ENCODE measurements around the gene TSPAN7.

Gene TSPAN7

DNA sequence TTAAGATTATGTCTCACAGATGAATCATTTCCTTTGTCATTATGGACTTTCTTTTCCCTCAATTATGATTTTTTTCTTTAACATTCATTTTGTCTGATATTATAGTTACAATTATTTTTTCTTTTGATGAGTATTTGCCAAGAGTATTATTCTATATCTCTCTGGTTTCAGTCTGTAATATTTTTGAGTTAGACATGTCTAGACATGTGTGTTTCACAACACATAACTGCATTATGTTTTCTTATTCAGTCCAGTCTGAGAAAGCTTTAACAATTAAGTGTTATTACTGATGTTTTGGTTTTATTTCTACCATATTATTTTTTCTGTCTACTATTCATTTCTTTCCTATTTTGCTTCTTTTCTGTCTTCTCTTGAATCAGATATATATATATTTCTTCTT lies 131.6 kb downstream of the TSPAN7 start:
- no peaks in the 10 kb centered on the region for H4K20me1 ChIP-seq (ENCODE audit: insufficient read depth, low read length, poor library complexity, severe bottlenecking)
- no peaks in the 10 kb centered on the region for H3K27me3 ChIP-seq (ENCODE audit: insufficient read depth, low read length, poor library complexity, severe bottlenecking)
- H3K4me3 ChIP-seq (ENCODE audit: low read length, poor library complexity, severe bottlenecking) = no peak overlapping the region
- no peak overlapping the region for H3K9ac ChIP-seq (ENCODE audit: low read depth, low read length, poor library complexity, severe bottlenecking)
- no peaks in the 10 kb centered on the region; the same call in 1 of the 2 replicates for H3F3A ChIP-seq (ENCODE audit: low read depth)
- no peak overlapping the region for H2AFZ ChIP-seq (ENCODE audit: low read length)
- H3K36me3 ChIP-seq (ENCODE audit: insufficient read depth, low read length) = peaks cover 35% of the 10 kb centered on the region
- no peaks in the 10 kb centered on the region for H3K9me2 ChIP-seq (replicated peaks; ENCODE audit: low read depth, low read length)
- H3K4me2 ChIP-seq (ENCODE audit: low read depth, low read length, poor library complexity, severe bottlenecking) = no peak overlapping the region
- no peaks in the 10 kb centered on the region for H3K9me3 ChIP-seq (ENCODE audit: insufficient read depth, low read depth, low read length)
- H3K79me2 ChIP-seq (ENCODE audit: insufficient read depth, low read length) = no peaks in the 10 kb centered on the region
- no peaks in the 10 kb centered on the region for H3K4me1 ChIP-seq (ENCODE audit: insufficient read depth, low read length, poor library complexity, severe bottlenecking)
- TF ChIP-seq, protein P1, sequence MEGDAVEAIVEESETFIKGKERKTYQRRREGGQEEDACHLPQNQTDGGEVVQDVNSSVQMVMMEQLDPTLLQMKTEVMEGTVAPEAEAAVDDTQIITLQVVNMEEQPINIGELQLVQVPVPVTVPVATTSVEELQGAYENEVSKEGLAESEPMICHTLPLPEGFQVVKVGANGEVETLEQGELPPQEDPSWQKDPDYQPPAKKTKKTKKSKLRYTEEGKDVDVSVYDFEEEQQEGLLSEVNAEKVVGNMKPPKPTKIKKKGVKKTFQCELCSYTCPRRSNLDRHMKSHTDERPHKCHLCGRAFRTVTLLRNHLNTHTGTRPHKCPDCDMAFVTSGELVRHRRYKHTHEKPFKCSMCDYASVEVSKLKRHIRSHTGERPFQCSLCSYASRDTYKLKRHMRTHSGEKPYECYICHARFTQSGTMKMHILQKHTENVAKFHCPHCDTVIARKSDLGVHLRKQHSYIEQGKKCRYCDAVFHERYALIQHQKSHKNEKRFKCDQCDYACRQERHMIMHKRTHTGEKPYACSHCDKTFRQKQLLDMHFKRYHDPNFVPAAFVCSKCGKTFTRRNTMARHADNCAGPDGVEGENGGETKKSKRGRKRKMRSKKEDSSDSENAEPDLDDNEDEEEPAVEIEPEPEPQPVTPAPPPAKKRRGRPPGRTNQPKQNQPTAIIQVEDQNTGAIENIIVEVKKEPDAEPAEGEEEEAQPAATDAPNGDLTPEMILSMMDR (conservative IDR thresholded peaks at IDR 0.05; ENCODE audit: low read length) = no peak

DNA sequence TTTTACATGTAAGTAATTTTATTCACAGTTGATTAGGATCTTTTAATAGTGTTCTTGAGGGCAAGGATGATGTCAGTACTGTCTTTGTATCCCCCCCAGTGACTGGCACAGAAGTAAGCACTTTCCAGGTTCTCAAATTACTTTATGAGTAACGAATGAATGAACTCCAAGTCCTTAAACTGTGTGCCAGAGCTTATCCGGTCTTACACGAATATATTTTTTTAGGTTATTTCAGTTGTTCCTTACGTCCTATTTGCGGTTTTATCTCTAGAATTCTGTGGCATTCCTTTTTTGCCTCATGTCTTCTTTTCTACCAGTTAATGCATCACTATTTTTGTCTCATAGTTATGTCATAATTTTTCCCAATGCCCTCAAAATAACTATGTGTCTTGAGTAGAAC lies 133.1 kb downstream of the TSPAN7 start:
- Histone ChIP-seq H3K4me3 (ENCODE audit: low read length, poor library complexity, severe bottlenecking) (no peak overlapping the region), H3K9ac (ENCODE audit: low read depth, low read length, poor library complexity, severe bottlenecking) (no peak overlapping the region), H3K4me2 (ENCODE audit: low read depth, low read length, poor library complexity, severe bottlenecking) (no peak overlapping the region), H3K36me3 (ENCODE audit: insufficient read depth, low read length) (peaks cover 20% of the 10 kb centered on the region), H3F3A (ENCODE audit: low read depth) (no peaks in the 10 kb centered on the region), H3K4me1 (ENCODE audit: insufficient read depth, low read length, poor library complexity, severe bottlenecking) (no peaks in the 10 kb centered on the region), H3K79me2 (ENCODE audit: insufficient read depth, low read length) (no peaks in the 10 kb centered on the region), H3K9me3 (ENCODE audit: insufficient read depth, low read depth, low read length) (no peaks in the 10 kb centered on the region), H4K20me1 (ENCODE audit: insufficient read depth, low read length, poor library complexity, severe bottlenecking) (no peaks in the 10 kb centered on the region), H2AFZ (ENCODE audit: low read length) (no peak overlapping the region), H3K9me2 (replicated peaks; ENCODE audit: low read depth, low read length) (no peaks in the 10 kb centered on the region), H3K27me3 (ENCODE audit: insufficient read depth, low read length, poor library complexity, severe bottlenecking) (no peaks in the 10 kb centered on the region)
- TF ChIP-seq, protein P1 (conservative IDR thresholded peaks at IDR 0.05; ENCODE audit: low read length) = no peak
- TF ChIP-seq EZH2phosphoT487 (IDR thresholded peaks at IDR 0.05; ENCODE audit: borderline replicate concordance) = no peak

DNA sequence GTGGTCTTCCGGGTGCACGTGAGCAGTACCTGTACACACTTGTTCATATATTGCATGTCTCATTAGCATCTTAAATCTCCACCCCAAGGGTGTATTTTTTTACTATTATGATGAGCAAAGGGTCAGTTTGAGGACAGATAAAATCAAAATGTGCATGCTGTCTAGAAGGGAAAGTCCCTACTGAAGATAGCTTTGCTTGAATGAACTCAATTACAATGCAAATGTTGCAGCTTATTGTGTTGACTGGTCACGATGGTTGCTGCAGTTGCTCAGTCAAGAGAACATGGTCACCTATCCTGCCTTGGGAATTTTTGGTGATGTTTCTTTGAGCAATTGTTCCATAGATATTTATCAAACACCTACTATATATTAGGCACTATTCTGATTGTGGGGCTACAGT lies 136.1 kb downstream of the TSPAN7 start:
- no peaks in the 10 kb centered on the region for H3K9me2 ChIP-seq (replicated peaks; ENCODE audit: low read depth, low read length)

More for the DNA sequence above, 136.1 kb downstream of the TSPAN7 start:
- Histone ChIP-seq H3K36me3 (ENCODE audit: insufficient read depth, low read length) (no peaks in the 10 kb centered on the region; the same call in 1 of the 2 replicates), H3K27me3 (ENCODE audit: insufficient read depth, low read length, poor library complexity, severe bottlenecking) (no peaks in the 10 kb centered on the region), H4K20me1 (ENCODE audit: insufficient read depth, low read length, poor library complexity, severe bottlenecking) (no peaks in the 10 kb centered on the region), H3K4me3 (ENCODE audit: low read length, poor library complexity, severe bottlenecking) (no peak overlapping the region), H3K4me1 (ENCODE audit: insufficient read depth, low read length, poor library complexity, severe bottlenecking) (no peaks in the 10 kb centered on the region), H3K79me2 (ENCODE audit: insufficient read depth, low read length) (no peaks in the 10 kb centered on the region), H2AFZ (ENCODE audit: low read length) (no peak overlapping the region), H3K9me3 (ENCODE audit: insufficient read depth, low read depth, low read length) (no peaks in the 10 kb centered on the region), H3F3A (ENCODE audit: low read depth) (no peaks in the 10 kb centered on the region), H3K4me2 (ENCODE audit: low read depth, low read length, poor library complexity, severe bottlenecking) (no peak overlapping the region), H3K9ac (ENCODE audit: low read depth, low read length, poor library complexity, severe bottlenecking) (no peak overlapping the region)
- no peak for TF ChIP-seq EZH2phosphoT487 (IDR thresholded peaks at IDR 0.05; ENCODE audit: borderline replicate concordance)
- TF ChIP-seq, protein P1 (conservative IDR thresholded peaks at IDR 0.05; ENCODE audit: low read length) = no peak
